WTC11 (cell line): ENCODE results near the gene IFNA6. TPM values are rescaled to one million over a fixed set of nuclear protein-coding genes. Genes with fewer than 3 reads are reported as not detected.

Experiments used
- CREM ChIP-seq: sonication (generic); formaldehyde crosslinking; IDR thresholded peaks from 2 replicates; pipeline ENCODE4 v1.8.1; 2022; ENCODE audit warnings: mild to moderate bottlenecking, missing genetic modification reagents, moderate library complexity
- FOXJ3 ChIP-seq: sonication (generic); formaldehyde crosslinking; IDR thresholded peaks from 2 replicates; pipeline ENCODE4 v1.9.0; 2021; ENCODE audit warnings: missing genetic modification reagents, mild to moderate bottlenecking, borderline replicate concordance
- GTF2I ChIP-seq: fragments of 250-450 bp; sonication (Bioruptor Pico); conservative IDR thresholded peaks from 2 replicates; pipeline ENCODE4 v1.4.0; 2021; ENCODE audit warnings: mild to moderate bottlenecking
- IRF2 ChIP-seq: sonication (generic); formaldehyde crosslinking; IDR thresholded peaks from 2 replicates; pipeline ENCODE4 v1.8.0; 2022; ENCODE audit warnings: low read depth, missing genetic modification reagents, borderline replicate concordance
- NFATC4 ChIP-seq: fragments of 250-450 bp; sonication (Bioruptor Pico); IDR thresholded peaks from 2 replicates; pipeline ENCODE4 v1.9.0; 2021; ENCODE audit warnings: mild to moderate bottlenecking
- NFE2L1 ChIP-seq: sonication (generic); formaldehyde crosslinking; IDR thresholded peaks from 2 replicates; pipeline ENCODE4 v1.8.1; 2023; ENCODE audit warnings: missing genetic modification reagents
- NFYB ChIP-seq: sonication (generic); formaldehyde crosslinking; conservative IDR thresholded peaks from 2 replicates; pipeline ENCODE4 v1.8.0; 2022; ENCODE audit warnings: low read depth, missing genetic modification reagents
- NR1H2 ChIP-seq: sonication (generic); formaldehyde crosslinking; IDR thresholded peaks from 2 replicates; pipeline ENCODE4 v1.9.0; 2021; ENCODE audit warnings: mild to moderate bottlenecking, moderate library complexity, missing genetic modification reagents
- NR3C1 ChIP-seq: sonication (generic); formaldehyde crosslinking; conservative IDR thresholded peaks from 2 replicates; pipeline ENCODE4 v1.8.1; 2023; ENCODE audit warnings: low read depth, mild to moderate bottlenecking, missing genetic modification reagents
- PRRX2 ChIP-seq: fragments of 250-450 bp; sonication (Bioruptor Pico); IDR thresholded peaks from 2 replicates; pipeline ENCODE4 v1.8.0; 2021; ENCODE audit warnings: mild to moderate bottlenecking
- SOX15 ChIP-seq: fragments of 250-450 bp; sonication (Bioruptor Pico); IDR thresholded peaks from 2 replicates; pipeline ENCODE4 v1.9.0; 2021; ENCODE audit warnings: mild to moderate bottlenecking
- SP1 ChIP-seq: sonication (generic); formaldehyde crosslinking; conservative IDR thresholded peaks from 2 replicates; pipeline ENCODE4 v1.8.1; 2022; ENCODE audit warnings: missing genetic modification reagents
- ZBTB21 ChIP-seq: sonication (generic); formaldehyde crosslinking; IDR thresholded peaks from 2 replicates; pipeline ENCODE4 v1.8.1; 2023; ENCODE audit warnings: mild to moderate bottlenecking, missing genetic modification reagents, borderline replicate concordance
- ZNF138 ChIP-seq: sonication (generic); formaldehyde crosslinking; conservative IDR thresholded peaks from 2 replicates; pipeline ENCODE4 v1.8.1; 2022; ENCODE audit warnings: mild to moderate bottlenecking, moderate library complexity, missing genetic modification reagents
- ZNF219 ChIP-seq: sonication (generic); formaldehyde crosslinking; IDR thresholded peaks from 2 replicates; pipeline ENCODE4 v1.8.0; 2023; ENCODE audit warnings: missing genetic modification reagents, mild to moderate bottlenecking, borderline replicate concordance
- total RNA-seq: library from RNA; stranded (reverse); gene quantifications from 3 replicates; pipeline ENCODE4 v1.2.3, GENCODE V29; 2021
- TF ChIP-seq, protein P1 (sequence below): sonication (generic); formaldehyde crosslinking; IDR thresholded peaks from 2 replicates; pipeline ENCODE4 v1.8.0; 2023; ENCODE audit warnings: mild to moderate bottlenecking, missing genetic modification reagents
- TF ChIP-seq, protein P2 (sequence below): sonication (generic); formaldehyde crosslinking; conservative IDR thresholded peaks from 2 replicates; pipeline ENCODE4 v1.8.1; 2022; ENCODE audit warnings: mild to moderate bottlenecking, missing genetic modification reagents
- TF ChIP-seq, protein P3 (sequence below): fragments of 200-600 bp; IDR thresholded peaks from 2 replicates; pipeline ENCODE4 v1.8.0; 2022; ENCODE audit warnings: antibody characterized with exemption
- TF ChIP-seq, protein P4 (sequence below): sonication (generic); formaldehyde crosslinking; IDR thresholded peaks from 2 replicates; pipeline ENCODE4 v1.8.0; 2022; ENCODE audit warnings: mild to moderate bottlenecking, missing genetic modification reagents
- TF ChIP-seq, protein P5 (sequence below): sonication (generic); formaldehyde crosslinking; IDR thresholded peaks from 2 replicates; pipeline ENCODE4 v1.8.1; 2022; ENCODE audit warnings: missing genetic modification reagents, borderline replicate concordance
- TF ChIP-seq, protein P6 (sequence below): sonication (generic); formaldehyde crosslinking; IDR thresholded peaks from 2 replicates; pipeline ENCODE4 v1.8.1; 2022; ENCODE audit warnings: low read depth, mild to moderate bottlenecking, moderate library complexity, missing genetic modification reagents, borderline replicate concordance
- TF ChIP-seq, protein P7 (sequence below): sonication (generic); formaldehyde crosslinking; IDR thresholded peaks from 2 replicates; pipeline ENCODE4 v1.8.1; 2023; ENCODE audit warnings: mild to moderate bottlenecking, moderate library complexity, missing genetic modification reagents
- TF ChIP-seq, protein P8 (sequence below): sonication (generic); formaldehyde crosslinking; IDR thresholded peaks from 2 replicates; pipeline ENCODE4 v1.8.0; 2023; ENCODE audit warnings: missing genetic modification reagents

IFNA6 gene
- total RNA-seq, 1 experiment from 2014 or later: not detected

DNA sequence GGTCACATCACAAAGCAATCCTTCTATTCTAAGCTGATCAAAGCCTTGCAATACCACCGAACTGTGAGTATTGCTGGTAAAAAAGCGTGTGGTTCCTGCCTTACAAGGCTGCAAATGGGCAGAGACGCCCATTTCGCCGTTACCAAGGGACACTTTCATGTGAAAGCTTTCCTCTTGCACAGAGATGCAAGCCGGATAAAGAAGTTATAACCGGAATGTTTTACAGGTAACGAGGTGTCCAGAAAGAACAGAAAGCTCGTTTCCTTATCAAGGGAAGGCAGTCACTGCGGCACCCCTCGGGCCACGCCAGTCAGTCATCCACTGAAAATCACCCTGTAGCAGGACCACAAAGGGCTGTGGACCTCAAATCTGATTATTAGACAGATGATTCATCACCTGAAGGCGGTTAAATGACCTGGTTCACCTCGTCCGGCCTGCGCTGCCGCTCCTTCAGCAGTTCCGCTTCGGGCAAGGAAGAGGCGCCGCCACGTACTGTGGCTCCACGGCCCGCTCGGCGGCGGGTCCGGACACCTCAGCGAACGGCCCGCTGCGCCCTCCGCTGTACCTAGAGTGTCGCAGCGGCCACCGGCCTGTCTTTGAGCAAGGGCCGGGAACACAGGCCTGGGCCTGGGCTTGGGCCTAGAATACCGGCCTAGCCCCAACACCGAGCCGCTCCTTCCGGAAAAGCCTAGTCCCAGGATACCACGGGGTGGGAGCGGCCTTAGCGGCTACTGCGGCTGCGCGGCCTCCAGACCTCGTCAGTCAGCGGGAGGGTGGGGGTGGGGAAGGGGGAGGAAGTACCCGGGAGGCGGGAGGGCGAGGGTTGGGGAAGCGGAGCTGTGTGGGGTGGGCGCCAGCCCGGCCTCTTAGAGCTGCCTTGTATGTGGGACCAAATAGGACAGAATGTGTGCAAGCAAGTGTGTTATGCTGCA lies 15.7 kb downstream of the IFNA6 start, which contains the start of gene KLHL9 (continued):
- TF ChIP-seq, protein P1, sequence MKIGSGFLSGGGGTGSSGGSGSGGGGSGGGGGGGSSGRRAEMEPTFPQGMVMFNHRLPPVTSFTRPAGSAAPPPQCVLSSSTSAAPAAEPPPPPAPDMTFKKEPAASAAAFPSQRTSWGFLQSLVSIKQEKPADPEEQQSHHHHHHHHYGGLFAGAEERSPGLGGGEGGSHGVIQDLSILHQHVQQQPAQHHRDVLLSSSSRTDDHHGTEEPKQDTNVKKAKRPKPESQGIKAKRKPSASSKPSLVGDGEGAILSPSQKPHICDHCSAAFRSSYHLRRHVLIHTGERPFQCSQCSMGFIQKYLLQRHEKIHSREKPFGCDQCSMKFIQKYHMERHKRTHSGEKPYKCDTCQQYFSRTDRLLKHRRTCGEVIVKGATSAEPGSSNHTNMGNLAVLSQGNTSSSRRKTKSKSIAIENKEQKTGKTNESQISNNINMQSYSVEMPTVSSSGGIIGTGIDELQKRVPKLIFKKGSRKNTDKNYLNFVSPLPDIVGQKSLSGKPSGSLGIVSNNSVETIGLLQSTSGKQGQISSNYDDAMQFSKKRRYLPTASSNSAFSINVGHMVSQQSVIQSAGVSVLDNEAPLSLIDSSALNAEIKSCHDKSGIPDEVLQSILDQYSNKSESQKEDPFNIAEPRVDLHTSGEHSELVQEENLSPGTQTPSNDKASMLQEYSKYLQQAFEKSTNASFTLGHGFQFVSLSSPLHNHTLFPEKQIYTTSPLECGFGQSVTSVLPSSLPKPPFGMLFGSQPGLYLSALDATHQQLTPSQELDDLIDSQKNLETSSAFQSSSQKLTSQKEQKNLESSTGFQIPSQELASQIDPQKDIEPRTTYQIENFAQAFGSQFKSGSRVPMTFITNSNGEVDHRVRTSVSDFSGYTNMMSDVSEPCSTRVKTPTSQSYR: no peak
- TF ChIP-seq, protein P2, sequence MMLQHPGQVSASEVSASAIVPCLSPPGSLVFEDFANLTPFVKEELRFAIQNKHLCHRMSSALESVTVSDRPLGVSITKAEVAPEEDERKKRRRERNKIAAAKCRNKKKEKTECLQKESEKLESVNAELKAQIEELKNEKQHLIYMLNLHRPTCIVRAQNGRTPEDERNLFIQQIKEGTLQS (CRISPR knock-in tag): no peak
- TF ChIP-seq, protein P3, sequence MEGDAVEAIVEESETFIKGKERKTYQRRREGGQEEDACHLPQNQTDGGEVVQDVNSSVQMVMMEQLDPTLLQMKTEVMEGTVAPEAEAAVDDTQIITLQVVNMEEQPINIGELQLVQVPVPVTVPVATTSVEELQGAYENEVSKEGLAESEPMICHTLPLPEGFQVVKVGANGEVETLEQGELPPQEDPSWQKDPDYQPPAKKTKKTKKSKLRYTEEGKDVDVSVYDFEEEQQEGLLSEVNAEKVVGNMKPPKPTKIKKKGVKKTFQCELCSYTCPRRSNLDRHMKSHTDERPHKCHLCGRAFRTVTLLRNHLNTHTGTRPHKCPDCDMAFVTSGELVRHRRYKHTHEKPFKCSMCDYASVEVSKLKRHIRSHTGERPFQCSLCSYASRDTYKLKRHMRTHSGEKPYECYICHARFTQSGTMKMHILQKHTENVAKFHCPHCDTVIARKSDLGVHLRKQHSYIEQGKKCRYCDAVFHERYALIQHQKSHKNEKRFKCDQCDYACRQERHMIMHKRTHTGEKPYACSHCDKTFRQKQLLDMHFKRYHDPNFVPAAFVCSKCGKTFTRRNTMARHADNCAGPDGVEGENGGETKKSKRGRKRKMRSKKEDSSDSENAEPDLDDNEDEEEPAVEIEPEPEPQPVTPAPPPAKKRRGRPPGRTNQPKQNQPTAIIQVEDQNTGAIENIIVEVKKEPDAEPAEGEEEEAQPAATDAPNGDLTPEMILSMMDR: no peak
- TF ChIP-seq NFATC4 (CRISPR knock-in tag) (no peak), NR1H2 (CRISPR knock-in tag) (no peak), NR3C1 (CRISPR knock-in tag) (no peak), SP1 (CRISPR knock-in tag) (no peak; the same call in 1 of the 2 replicates), NFE2L1 (CRISPR knock-in tag) (no peak), FOXJ3 (no peak), ZNF138 (CRISPR knock-in tag) (no peak), ZNF219 (CRISPR knock-in tag) (0 out of 2 replicates have a peak, but pooled peaks have one; percentile 20), ZBTB21 (CRISPR knock-in tag) (no peak), NFYB (CRISPR knock-in tag) (no peak), IRF2 (CRISPR knock-in tag) (no peak), SOX15 (no peak), PRRX2 (CRISPR knock-in tag) (no peak), GTF2I (CRISPR knock-in tag) (no peak), CREM (no peak)
- TF ChIP-seq, protein P4, sequence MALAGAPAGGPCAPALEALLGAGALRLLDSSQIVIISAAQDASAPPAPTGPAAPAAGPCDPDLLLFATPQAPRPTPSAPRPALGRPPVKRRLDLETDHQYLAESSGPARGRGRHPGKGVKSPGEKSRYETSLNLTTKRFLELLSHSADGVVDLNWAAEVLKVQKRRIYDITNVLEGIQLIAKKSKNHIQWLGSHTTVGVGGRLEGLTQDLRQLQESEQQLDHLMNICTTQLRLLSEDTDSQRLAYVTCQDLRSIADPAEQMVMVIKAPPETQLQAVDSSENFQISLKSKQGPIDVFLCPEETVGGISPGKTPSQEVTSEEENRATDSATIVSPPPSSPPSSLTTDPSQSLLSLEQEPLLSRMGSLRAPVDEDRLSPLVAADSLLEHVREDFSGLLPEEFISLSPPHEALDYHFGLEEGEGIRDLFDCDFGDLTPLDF: no peak
- TF ChIP-seq, protein P5, sequence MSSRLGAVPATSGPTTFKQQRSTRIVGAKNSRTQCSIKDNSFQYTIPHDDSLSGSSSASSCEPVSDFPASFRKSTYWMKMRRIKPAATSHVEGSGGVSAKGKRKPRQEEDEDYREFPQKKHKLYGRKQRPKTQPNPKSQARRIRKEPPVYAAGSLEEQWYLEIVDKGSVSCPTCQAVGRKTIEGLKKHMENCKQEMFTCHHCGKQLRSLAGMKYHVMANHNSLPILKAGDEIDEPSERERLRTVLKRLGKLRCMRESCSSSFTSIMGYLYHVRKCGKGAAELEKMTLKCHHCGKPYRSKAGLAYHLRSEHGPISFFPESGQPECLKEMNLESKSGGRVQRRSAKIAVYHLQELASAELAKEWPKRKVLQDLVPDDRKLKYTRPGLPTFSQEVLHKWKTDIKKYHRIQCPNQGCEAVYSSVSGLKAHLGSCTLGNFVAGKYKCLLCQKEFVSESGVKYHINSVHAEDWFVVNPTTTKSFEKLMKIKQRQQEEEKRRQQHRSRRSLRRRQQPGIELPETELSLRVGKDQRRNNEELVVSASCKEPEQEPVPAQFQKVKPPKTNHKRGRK: no peak
- TF ChIP-seq, protein P6, sequence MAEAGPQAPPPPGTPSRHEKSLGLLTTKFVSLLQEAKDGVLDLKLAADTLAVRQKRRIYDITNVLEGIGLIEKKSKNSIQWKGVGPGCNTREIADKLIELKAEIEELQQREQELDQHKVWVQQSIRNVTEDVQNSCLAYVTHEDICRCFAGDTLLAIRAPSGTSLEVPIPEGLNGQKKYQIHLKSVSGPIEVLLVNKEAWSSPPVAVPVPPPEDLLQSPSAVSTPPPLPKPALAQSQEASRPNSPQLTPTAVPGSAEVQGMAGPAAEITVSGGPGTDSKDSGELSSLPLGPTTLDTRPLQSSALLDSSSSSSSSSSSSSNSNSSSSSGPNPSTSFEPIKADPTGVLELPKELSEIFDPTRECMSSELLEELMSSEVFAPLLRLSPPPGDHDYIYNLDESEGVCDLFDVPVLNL (CRISPR knock-in tag): no peak
- TF ChIP-seq, protein P7, sequence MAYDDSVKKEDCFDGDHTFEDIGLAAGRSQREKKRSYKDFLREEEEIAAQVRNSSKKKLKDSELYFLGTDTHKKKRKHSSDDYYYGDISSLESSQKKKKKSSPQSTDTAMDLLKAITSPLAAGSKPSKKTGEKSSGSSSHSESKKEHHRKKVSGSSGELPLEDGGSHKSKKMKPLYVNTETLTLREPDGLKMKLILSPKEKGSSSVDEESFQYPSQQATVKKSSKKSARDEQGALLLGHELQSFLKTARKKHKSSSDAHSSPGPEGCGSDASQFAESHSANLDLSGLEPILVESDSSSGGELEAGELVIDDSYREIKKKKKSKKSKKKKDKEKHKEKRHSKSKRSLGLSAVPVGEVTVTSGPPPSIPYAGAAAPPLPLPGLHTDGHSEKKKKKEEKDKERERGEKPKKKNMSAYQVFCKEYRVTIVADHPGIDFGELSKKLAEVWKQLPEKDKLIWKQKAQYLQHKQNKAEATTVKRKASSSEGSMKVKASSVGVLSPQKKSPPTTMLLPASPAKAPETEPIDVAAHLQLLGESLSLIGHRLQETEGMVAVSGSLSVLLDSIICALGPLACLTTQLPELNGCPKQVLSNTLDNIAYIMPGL: no peak
- TF ChIP-seq, protein P8, sequence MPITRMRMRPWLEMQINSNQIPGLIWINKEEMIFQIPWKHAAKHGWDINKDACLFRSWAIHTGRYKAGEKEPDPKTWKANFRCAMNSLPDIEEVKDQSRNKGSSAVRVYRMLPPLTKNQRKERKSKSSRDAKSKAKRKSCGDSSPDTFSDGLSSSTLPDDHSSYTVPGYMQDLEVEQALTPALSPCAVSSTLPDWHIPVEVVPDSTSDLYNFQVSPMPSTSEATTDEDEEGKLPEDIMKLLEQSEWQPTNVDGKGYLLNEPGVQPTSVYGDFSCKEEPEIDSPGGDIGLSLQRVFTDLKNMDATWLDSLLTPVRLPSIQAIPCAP: no peak
